AG09319 (cell line): ENCODE results near the gene TSPAN2.
"Not testable (repeated sequence)": the region's sequence is repeated elsewhere in the genome, so short reads cannot be mapped to it uniquely, and the experiment has no call there.

Experiments
- DNase-seq: peaks from one replicate; pipeline ENCODE4 v3.0.0-alpha.2; 2010; ENCODE audit warnings: low read depth; ENCODE audit errors: extremely low read depth
- TF ChIP-seq, protein P1 (sequence below): IDR thresholded peaks from 2 replicates; pipeline ENCODE4 v1.5.1; 2011; ENCODE audit warnings: low read depth, mild to moderate bottlenecking, inconsistent platforms, low read length, moderate library complexity

Gene TSPAN2

DNA sequence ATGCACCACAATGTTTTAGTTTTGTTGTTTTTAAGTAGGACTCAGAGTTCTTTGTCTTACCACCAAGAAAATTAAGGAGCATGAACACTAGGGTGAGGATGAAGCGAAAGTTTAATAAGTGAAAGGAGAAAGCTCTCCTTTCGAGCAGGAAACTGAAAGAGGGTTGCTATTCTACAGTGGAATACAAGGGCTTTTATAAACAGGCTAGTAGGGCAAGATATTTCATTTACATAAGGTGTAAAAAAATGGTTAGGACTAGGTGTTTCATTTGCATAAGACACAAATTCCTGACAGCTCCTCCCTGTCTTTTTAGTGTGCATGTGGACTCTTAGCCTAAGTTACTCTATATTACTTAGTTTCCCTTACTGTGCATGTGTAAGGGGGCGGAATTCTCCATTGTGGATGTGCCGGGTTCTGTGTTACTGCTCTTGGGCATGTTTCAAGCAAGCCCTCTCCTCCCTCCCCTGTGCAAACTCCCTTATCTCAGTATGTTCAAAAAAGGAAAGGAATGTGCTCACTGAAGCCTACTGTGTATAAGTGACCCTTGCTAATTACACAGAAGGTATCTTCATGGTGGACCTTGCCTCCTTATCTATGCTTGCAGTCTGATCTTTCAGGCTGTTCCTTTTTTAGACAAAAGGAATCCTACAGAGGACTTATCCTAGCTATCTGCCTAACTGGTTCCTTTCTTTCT, 52.3 kb downstream of the TSPAN2 start:
- TF ChIP-seq, protein P1, sequence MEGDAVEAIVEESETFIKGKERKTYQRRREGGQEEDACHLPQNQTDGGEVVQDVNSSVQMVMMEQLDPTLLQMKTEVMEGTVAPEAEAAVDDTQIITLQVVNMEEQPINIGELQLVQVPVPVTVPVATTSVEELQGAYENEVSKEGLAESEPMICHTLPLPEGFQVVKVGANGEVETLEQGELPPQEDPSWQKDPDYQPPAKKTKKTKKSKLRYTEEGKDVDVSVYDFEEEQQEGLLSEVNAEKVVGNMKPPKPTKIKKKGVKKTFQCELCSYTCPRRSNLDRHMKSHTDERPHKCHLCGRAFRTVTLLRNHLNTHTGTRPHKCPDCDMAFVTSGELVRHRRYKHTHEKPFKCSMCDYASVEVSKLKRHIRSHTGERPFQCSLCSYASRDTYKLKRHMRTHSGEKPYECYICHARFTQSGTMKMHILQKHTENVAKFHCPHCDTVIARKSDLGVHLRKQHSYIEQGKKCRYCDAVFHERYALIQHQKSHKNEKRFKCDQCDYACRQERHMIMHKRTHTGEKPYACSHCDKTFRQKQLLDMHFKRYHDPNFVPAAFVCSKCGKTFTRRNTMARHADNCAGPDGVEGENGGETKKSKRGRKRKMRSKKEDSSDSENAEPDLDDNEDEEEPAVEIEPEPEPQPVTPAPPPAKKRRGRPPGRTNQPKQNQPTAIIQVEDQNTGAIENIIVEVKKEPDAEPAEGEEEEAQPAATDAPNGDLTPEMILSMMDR: no peak
- DNase-seq: no peak

DNA sequence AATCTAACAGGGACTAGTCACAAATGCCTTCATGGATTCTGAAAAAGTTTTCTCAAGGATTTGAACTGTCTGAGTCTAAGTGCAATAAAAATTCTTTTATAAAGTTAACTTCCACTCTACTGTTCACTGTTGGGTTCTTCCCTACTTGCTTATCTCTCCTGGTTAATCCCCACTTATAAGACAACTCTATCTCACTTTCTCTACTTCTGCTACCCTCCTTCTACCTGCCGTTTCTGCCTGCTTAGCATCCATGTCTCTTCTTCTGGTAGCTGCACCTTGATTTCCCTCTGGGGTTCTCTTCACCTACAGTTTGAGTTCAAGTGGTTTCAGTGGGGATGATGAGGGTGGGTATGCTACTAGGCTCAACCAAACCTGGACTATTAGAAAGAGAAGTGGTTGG, 53.7 kb downstream of the TSPAN2 start:
- DNase-seq: no peak
- TF ChIP-seq, protein P1: no peak

DNA sequence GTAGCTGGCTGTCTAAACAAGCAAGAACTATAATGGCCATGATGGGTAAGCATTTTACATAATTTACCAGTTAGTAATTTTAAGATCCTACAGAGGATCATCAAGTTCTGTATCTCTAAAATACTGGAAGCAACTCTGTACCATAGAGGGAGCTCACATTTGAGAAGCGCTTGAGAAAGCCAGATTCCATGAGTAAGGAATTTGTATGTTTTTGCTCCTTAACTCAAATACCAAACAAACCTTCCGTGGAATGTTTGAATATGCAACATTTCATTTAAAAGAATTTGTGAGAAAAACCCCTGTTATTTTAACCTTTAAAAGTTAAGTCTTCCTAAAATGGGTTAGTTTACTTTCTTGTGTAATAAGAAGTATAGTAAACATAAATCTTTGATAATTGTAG, 57.7 kb downstream of the TSPAN2 start:
- TF ChIP-seq, protein P1: no peak
- DNase-seq: no peak

DNA sequence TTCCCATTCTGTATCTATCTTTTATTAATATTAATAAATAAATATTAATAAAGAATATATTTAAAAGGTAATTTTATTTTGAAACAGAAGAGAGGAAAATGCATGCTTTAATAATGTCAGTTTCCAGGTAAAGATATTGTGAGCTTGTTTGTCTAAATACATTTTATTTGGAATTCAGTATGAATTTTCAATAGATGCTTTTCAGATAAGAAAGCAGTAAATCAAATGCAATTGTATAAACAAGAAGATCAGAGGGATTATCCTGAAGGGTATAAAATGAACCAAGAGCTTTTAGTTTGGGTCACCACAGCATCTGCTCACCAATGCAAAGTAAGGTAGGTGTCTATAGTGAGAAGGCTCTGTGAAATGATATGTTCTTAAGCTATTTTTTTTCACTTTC, 59.8 kb downstream of the TSPAN2 start, which contains the start of gene TSHB:
Gene TSHB (plus strand): TSS at position 301 of the 400 bp plus-strand sequence. CDS start 3,537 bp downstream, outside the sequence.
- TF ChIP-seq, protein P1: no peak
- DNase-seq: no peak

DNA sequence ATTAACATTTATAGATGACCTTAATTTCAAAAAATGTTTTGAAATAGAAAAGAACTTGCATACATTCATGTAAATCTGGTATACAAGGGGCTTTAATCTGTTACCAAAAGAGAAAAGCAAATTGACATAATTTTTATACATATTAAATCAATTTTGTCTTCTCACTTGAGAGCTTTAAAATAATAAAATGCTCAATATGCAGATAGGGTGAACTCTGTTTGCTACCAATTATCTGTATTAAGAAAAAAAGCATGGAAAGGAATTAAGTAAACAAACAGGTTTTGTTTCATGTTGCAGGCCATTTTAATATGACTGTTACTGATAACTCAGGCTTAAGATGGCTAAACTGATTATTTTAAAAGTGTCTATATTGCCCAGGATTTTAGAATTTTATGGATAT, 65.7 kb downstream of the TSPAN2 start:
- TF ChIP-seq, protein P1: no peak
- DNase-seq: no peak

DNA sequence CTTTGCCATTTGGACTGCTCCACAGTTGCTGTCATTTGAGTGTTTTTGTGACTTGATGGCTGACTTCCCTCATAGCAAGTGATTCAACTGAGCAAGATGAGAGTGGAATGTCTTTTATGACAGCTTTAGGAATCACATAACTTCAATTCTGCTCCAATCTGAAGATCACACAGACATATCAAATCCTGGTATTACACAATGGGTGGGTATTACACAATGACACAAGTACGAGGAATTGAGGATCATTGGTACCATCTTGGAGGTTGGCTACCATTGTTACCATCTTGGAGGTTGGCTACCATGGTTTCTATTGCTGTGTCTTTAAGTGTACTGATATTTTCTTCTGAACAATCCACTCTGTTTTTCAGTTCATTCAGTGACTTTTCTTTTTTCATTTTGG, 68.2 kb downstream of the TSPAN2 start:
- TF ChIP-seq, protein P1: no peak
- DNase-seq: no peak

DNA sequence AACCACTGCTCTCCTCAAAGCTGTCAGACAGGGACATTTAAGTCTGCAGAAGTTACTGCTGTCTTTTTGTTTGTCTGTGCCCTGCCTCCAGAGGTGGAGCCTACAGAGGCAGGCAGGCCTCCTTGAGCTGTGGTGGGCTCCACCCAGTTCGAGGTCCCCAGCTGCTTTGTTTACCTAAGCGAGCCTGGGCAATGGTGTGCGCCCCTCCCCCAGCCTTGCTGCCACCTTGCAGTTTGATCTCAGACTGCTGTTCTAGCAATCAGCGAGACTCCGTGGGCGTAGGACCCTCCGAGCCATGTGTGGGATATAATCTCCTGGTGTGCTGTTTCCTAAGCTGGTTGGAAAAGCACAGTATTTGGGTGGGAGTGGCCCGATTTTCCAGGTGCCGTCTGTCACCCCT, 69.8 kb downstream of the TSPAN2 start:
- DNase-seq: not testable (repeated sequence)

DNA sequence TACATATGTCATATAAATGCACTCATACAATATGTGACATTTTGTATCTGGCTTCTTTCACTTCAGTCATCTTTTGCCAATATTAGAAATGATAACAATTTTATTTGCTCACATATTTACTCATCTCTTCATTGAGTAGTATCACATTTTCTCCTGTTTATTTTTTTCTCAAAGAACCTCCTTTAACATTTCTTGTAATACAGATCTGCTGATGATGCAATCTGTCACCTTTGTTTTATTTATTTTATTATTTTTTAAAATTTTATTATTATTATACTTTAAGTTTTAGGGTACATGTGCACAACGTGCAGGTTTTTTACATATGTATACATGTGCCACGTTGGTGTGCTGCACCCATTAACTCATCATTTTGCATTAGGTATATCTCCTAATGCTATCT, 75.5 kb downstream of the TSPAN2 start:
- TF ChIP-seq, protein P1: no peak
- DNase-seq: no peak
